ENCODE results near the gene FLT4.

Gene FLT4

GRCh38 chr5:180625125-180625790 lies 24.1 kb downstream of the FLT4 start:
- no peak for DNase-seq

GRCh38 chr5:180624587-180624986 lies 24.8 kb downstream of the FLT4 start:
- DNase-seq, result no peak

GRCh38 chr5:180623844-180624243 lies 25.6 kb downstream of the FLT4 start:
- no peak for DNase-seq

- no peak for DNase-seq
Observed at GRCh38 chr5:180623411-180623834, 26.0 kb downstream of the FLT4 start.

- no peak for DNase-seq
Observed at GRCh38 chr5:180622910-180623309, 26.5 kb downstream of the FLT4 start.

- no peak for DNase-seq
Observed at GRCh38 chr5:180621311-180621710, 28.1 kb downstream of the FLT4 start.

- DNase-seq, result no peak
Observed at GRCh38 chr5:180620014-180620413, 29.4 kb downstream of the FLT4 start.

GRCh38 chr5:180619563-180619915 lies 29.9 kb downstream of the FLT4 start:
- DNase-seq, result no peak

- peak in 1 of 4 experiments; percentile 14 for DNase-seq
Observed at GRCh38 chr5:180618829-180619562, 30.4 kb downstream of the FLT4 start.

- DNase-seq, result no peak
Observed at GRCh38 chr5:180618487-180618828, 30.9 kb downstream of the FLT4 start.

- DNase-seq, result no peak
Observed at GRCh38 chr5:180613814-180614188, 35.6 kb downstream of the FLT4 start.

GRCh38 chr5:180613188-180613813 lies 36.1 kb downstream of the FLT4 start:
- DNase-seq, result no peak

GRCh38 chr5:180612683-180613082 lies 36.7 kb downstream of the FLT4 start:
- no peak for DNase-seq

- DNase-seq, result no peak
Observed at GRCh38 chr5:180611140-180611850, 38.1 kb downstream of the FLT4 start.

- no peak for DNase-seq
Observed at GRCh38 chr5:180609817-180610550, 39.4 kb downstream of the FLT4 start.

GRCh38 chr5:180609386-180609785 lies 40.0 kb downstream of the FLT4 start:
- DNase-seq, result no peak

GRCh38 chr5:180608572-180609310 lies 40.7 kb downstream of the FLT4 start:
- no peak for DNase-seq

- DNase-seq, result no peak
Observed at GRCh38 chr5:180607861-180608571, 41.4 kb downstream of the FLT4 start.

GRCh38 chr5:180606215-180606785 lies 43.1 kb downstream of the FLT4 start:
- no peak for DNase-seq

GRCh38 chr5:180605554-180606214 lies 43.7 kb downstream of the FLT4 start:
- peak; percentile 17 to 56 (median 28) for DNase-seq

GRCh38 chr5:180604271-180604670 lies 45.1 kb downstream of the FLT4 start:
- DNase-seq, result no peak
